Lung microvascular endothelial cell (primary cell): ENCODE data around the gene NDOR1. TPM values are rescaled to one million over a fixed set of nuclear protein-coding genes. Genes with fewer than 3 reads are reported as not detected.
"Not testable (repeated sequence)": the region's sequence is repeated elsewhere in the genome, so short reads cannot be mapped to it uniquely, and the experiment has no call there.

Experiments
- DNase-seq, 2 donors: peaks; one replicate each; pipeline versions ENCODE4 v3.0.0 to v3.0.0-alpha.2; 2010; ENCODE audit warnings: low read depth in 2 of 2
- total RNA-seq: library from RNA; depleted of rRNA; stranded (reverse); fragments of >200 nt; gene quantifications from 2 replicates; pipeline ENCODE4 v1.2.1, GENCODE V29; 2014

Gene NDOR1
- total RNA-seq, 1 donor from 2014 or later = 2.4 TPM

DNA sequence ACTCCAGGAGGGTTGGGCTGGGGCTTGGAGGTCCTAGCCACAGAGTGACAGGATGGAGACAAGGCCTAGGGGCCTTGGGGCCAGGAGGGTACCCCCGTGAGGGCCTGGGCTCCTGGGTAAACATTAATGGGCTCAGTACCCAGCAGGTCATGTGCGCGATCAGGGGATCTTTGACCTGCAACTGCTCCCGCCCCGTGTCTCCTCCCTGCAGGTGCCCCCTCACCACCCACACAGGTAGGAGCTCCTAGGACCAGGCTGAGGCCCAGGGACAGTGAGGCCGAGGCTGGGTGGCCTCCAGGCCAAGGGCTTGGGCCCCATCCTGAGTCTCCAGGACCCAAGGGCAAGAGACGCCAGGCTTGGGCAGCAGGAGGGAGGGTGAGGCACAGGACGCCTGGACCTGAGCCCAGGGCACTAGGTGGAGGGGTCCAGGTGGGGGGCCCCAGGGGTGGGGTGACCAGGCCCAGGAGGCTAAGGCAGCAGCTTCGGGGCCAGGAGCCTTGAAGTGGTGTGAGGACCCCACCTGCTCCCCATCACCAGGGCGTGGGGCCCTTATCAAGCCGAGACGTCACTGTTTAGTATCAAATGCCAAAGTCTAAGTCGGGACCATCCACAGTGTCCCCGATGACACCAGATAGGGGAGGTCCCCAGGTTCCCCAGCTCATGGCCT is 25.3 kb downstream of the NDOR1 start, which contains the start of gene SLC34A3:
Gene SLC34A3 (plus strand): TSS at position 197 of the 667 bp plus-strand sequence. CDS start 802 bp downstream, outside the sequence.
- no peak for DNase-seq

DNA sequence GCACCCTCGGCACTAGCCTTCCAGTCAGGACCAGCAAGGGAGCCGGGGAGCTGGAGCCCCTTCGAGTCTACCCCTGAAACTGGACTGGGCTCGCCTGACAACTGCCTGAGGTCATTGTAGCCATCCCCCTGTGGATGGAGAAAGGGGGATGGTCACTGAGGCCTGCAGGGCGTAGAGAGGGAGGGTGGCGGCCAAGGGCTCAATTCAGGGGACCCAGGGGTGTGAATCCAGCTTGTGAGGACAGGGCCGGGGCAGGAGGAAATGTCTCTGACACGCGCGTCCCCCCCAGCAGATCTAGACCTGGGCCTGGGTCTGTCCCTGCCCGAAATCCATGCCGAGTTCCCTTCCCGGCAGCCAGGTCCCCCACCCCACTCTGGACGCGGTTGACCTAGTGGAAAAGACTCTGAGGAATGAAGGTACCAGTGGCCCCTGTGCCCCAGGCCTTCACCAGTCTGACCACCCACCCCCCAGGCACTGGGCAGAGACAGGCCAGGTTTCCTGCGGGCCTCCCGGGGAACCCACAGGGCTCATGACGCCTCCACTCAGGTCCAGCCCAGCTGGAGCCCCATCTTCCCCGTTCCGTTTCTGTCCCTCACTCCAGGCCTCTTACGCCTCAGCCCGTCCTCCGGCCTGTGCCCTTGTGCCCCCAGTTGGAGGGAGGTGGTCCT is 26.0 kb downstream of the NDOR1 start:
- DNase-seq = no peak

DNA sequence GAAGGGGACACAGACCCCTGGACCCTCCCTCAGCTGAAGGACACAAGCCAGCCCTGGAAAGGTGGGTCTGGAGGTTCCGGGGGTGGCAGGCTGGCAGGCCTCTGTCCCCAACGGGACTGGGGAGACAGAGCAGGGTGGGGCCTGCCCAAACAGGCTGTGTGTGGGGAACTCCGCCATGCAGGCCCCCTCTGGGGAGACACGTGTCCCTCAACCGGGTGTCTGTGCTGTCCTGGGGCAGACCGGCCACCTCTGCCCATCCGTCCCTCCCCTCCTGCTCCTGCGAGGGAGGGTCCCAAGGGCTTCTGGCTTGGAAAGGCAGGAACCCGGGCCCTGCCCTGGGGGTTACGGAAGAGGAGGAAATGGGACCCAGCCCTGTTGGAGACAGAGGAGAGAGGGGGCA is 26.6 kb downstream of the NDOR1 start:
- no peak for DNase-seq

DNA sequence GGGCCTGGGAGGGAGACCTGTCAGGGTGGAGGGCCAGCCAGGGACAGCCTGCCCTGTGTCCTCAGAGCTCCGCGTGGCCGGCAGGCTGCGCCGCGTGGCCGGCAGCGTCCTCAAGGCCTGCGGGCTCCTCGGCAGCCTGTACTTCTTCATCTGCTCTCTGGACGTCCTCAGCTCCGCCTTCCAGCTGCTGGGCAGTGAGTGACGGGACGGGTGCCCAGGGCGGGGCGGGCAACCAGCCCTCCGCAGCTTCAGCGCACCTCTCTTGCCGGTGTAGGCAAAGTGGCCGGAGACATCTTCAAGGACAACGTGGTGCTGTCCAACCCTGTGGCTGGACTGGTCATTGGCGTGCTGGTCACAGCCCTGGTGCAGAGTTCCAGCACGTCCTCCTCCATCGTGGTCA is 27.0 kb downstream of the NDOR1 start:
- no peak for DNase-seq

DNA sequence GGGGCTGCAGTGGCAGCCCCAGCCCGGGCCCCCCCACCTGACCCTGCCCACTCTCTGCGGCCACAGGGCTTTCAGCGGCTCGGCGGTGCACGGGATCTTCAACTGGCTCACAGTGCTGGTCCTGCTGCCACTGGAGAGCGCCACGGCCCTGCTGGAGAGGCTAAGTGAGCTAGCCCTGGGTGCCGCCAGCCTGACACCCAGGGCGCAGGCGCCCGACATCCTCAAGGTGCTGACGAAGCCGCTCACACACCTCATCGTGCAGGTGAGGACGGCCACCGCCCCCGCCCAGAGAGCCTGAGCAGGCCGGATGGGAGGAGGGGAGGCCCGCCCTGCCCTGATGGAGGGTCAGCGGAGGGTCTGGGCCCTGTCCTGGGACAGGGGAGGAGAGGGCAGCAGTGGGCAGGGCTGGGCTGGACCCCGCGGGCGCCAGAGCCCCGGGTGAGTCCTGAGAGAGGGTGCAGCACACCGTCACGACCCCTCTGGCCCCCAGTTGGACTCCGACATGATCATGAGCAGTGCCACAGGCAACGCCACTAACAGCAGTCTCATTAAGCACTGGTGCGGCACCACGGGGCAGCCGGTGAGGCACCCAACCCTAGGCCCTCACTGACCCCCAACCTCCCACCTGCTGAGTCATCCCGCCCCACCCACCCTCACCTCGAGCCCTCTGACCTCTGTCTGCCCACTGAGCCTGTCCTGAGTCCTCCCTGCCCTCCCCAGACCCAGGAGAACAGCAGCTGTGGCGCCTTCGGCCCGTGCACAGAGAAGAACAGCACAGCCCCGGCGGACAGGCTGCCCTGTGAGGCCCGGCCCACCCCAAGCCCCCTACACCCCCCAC is 27.9 kb downstream of the NDOR1 start:
- DNase-seq = no peak

DNA sequence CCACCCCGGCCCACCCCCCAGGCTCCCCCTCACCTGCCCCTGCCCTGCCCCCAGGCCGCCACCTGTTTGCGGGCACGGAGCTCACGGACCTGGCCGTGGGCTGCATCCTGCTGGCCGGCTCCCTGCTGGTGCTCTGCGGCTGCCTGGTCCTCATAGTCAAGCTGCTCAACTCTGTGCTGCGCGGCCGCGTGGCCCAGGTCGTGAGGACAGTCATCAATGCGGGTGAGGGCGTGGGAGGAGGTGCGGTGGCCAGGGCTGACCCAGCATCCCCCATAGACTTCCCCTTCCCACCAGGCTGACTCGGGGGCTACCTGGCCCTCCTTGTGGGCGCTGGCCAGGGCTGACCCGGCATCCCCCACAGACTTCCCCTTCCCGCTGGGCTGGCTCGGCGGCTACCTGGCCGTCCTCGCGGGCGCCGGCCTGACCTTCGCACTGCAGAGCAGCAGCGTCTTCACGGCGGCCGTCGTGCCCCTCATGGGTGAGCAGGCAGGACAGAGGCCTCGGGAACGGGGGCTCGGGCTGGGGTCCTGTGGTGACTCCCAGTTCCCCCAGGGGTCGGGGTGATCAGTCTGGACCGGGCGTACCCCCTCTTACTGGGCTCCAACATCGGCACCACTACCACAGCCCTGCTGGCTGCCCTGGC is 28.7 kb downstream of the NDOR1 start:
- no peak for DNase-seq

DNA sequence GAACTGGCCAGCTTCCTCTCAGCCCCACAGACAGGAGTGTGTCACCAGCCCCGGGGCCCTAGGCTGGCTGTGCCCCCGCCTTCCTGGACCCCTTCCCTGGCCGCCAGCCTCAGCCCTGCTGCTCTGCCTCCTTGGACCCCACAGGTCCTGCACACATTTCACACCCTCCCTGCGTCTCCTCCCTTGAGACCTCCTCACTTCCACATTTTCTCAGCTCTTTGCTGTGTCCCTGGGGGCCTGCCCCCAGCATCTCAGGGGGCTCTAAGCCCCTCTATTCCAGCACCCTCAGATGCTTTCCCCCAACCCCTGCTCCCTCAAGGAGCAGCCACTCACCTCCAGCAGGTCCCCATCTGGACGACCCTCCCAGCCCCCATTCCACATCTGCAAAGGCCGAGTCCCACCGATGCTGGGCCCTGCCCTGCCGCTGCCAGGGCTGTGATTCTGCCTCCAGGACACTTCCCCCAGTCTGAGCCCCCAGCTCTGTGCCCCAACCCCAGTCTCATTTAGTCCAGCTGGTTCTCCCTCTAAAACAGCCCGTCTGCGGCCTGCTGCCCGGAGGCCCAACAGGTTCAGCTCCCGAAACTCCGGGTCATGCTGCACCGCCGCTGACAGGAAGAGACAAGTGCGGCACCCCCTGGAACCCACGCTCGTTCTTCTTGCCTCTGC is 29.4 kb downstream of the NDOR1 start:
- DNase-seq = no peak

DNA sequence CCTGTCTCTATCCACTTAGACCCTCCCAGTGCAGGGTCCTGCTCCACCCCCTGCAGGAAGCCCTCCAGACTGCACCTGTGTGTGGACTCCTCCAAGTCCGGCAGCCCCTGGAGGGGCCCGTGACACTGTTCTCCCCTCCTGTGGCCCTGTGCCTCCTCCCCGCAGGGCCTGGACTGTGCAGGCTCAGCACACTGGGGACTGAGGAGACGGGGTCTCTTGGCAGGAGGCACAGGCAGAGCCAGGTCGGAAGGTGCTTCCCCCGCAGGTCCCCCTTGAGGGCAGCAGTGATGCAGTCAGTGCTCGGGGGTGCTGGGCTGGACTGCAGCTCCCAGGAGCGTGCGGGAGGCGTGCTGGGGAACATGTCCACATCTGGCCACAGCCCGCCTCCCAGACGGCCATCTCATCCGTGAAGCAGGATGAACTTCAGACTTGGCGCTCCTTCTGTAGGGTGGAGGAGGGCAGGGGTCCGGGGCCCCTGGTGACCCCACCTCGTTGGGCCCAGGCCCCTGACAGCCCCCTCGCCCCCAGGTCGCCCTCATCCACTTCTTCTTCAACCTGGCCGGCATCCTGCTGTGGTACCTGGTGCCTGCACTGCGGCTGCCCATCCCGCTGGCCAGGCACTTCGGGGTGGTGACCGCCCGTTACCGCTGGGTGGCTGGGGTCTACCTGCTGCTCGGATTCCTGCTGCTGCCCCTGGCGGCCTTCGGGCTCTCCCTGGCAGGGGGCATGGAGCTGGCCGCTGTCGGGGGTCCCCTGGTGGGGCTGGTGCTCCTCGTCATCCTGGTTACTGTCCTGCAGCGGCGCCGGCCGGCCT is 30.1 kb downstream of the NDOR1 start:
- DNase-seq = no peak

DNA sequence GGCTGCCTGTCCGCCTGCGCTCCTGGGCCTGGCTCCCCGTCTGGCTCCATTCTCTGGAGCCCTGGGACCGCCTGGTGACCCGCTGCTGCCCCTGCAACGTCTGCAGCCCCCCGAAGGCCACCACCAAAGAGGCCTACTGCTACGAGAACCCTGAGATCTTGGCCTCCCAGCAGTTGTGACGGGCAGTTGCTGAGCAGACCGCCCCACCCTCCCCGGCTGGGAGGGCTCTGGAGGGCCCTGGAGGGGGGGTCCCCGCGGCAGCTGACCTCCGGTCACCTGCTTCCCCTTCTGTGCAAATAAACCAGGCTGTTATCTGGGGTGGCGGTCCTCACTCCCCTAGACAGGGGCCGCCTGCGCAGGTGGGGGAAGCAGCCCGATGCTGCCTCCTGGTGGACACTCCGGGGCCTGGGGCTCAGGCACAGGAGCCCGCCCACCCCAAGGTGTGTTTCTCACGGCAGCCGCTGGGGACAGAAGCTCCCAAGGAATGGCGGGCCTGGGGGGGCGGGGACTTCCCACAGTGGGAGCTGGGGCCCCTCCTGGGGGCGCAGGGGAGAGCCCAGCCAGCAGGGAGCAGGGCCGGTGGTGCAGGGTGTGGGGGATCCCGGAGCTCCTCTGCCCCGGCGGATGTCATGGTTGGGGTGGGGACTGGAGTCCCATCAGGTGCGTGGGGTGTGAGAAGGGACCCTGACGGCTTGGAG is 30.9 kb downstream of the NDOR1 start:
- peak; percentile 79 to 89 for DNase-seq

DNA sequence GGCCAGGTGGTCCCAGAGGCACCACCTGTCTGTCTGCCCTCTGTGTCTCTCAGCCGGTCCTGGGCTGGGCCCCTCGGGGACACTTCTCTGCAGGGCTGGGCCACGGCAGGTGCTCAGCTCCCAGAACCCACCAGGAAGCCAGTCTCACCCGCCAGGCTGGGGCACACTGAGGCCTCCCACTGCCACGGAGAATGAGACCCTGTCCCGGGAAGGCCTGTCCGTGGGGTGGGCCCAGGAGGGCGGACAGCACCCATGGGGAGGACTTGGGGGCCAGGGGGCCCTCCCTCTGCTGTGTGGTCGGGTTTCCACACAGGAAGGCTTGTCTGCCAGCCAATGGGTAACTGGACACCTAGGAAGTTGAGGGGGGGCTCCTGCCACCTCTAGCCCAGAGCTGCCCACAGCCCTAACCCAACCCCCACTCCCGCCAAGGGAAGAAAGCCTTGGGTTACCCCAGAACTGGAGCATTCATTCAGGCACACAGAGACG is 31.5 kb downstream of the NDOR1 start:
- no peak for DNase-seq

DNA sequence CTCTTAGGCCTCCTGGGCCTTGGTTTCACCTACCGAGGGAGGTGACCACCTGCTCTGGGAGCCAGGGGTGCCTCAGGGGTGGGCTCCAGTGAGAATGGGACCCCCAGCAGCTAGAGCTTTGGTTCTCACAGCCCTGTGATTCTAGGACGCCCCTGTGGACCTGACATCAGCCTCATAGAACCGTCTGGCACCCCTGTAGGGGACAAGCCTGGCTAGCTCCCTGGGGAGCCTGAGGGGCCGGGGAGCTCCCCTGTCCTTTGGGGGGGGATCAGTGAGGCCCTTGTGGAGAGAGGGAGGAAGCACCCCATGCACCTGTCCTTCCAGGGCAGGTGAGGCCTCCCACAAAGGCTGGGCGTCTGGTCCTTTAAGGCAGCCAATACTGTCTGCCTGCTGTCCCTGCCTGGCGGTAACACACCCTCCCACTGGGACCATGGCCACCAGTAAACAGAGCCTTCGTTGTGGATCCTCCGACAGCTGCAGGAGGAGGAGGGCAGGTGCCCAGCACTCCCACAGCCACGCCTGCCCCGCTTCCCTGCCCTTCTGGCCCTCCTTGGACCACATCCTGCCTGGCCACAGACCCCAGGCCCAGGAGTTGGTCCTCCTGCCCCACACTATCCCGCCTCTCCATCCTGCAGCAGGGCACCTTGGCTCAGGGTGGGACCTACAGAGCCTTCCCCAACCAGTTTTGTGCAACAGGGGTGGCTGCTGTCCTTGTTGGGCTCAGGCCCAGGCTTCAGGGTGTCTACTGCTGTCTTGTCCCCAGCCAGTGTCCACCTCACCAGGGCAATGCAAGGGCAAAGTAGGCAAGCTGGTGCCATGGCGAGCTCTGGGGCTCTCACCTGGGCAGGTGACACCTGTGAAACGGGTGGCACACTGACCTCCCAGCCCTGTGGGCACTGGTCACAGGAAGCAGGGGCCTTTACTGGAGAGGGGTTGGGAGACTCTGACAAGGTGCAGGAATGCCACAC is 32.5 kb downstream of the NDOR1 start:
- DNase-seq = no peak

DNA sequence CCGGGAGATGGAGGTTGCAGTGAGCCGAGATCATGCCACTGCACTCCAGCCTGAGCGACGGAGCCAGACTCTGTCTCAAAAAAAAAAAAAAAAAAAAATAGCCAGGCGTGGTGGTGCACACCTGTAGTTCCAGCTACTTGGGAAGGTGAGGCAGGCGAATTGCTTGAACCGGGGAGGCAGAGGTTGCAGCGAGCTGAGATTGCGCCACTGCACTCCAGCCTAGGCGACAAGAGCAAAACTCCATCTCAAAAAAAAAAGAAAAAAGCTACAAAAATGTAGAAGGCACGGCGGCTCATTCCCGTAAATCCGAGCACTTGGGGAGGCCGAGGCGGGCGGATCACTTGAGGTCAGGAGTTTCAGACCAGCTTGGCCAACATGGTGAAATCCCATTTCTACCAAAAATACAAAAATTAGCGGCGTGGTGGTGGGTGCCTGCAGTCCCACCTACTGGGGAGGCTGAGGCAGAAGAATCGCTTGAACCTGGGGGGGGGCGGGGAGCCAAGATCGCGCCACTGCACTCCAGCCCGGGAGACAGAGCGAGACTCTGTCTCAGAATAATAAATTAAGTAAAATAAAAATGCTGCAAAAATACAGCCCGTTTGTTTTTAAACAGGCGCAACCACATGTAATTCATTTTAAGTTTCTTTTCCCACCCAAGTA is 34.2 kb downstream of the NDOR1 start:
- not testable (repeated sequence) for DNase-seq

DNA sequence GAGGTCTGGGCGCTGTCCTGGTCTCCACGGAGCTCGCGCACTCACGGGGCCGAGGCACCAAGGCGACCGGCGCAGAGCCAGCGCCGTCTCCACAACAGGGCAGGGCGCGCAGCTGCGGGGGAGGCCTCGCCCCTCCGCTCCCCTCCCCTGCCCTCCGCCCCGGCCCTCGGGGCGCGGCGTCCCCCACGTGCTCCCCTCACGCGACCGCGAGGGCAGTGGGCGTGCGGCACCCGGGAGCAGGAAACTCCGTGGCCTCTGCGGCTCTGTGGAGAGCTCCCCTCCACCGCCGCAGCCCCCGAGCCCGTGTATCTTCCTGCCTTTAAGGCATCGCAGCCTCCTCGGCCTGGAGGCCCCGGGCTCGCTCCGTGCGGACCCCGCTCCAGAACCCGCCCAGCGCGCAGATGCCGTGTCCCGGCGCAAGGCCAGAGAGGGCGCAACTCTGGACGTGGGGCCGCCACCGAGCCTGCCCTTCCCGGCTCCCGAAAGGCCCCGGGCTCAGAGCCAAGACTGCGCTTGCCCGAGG is 34.9 kb downstream of the NDOR1 start:
- peak; percentile 82 to 84 for DNase-seq

DNA sequence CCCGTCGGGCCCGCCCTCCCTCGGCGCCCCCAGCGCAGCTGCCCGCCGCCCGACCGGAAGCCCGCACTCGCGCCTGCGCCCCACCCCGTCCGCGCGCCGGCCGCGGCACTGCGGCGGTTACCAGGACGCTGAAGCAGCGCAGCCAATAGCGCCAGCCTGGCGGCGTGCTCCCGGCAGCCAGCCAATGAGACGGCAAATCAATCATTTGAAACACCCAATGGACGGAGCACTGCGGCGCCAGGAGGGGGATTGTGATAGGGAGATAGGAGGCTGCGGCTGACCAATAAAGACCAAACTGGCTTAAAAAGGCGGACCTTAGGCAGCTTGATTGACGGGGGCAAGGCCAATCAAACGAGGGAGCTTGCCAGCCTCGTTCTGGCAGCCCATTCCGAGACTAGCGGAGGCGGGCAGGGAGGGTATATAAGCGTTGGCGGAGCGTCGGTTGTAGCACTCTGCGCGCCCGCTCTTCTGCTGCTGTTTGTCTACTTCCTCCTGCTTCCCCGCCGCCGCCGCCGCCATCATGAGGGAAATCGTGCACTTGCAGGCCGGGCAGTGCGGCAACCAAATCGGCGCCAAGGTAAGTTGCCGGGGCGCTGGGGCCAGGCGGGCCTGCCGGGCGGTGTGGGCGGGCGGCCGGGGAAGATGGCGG is 35.5 kb downstream of the NDOR1 start, which contains the start of gene TUBB4B:
Gene TUBB4B (plus strand): TSS at position 447 of the 649 bp plus-strand sequence. CDS start 74 bp downstream, at position 521.
- peak; percentile 100 for DNase-seq

DNA sequence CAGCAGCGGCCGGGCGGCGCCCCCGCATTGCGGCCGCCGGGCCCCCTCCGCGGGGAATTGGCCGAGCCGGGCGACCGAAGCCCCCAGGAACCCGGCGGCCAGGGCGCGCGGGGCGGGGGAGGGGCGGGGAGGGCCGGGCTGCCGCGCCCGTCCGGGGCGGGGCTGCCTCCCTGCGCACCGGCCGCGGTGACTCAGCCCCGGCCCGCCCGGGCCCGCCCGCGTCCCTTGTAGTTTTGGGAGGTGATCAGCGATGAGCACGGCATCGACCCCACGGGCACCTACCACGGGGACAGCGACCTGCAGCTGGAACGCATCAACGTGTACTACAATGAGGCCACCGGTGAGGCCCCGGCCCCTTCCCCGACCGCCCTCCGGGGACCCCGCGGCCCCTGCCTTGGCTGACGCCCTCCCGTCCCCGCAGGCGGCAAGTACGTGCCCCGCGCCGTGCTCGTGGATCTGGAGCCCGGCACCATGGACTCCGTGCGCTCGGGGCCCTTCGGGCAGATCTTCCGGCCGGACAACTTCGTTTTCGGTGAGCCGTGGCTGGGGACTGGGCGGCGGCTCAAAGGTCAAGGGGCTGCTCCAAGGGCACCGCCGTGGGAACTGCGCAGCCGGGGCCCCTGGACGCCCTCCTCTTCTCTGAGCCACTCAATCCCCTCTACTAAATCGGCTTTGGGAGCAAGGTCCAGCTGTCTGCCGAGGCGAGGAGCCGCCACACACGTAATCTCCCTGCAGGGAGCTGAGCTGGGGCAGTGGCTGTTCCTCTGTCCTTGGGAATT is 36.2 kb downstream of the NDOR1 start:
- DNase-seq = peak; percentile 51 to 53
